ENCODE data around the gene KCNH2. TPM values are rescaled to one million over a fixed set of nuclear protein-coding genes. Genes with fewer than 3 reads are reported as not detected.

Gene KCNH2
- total and polyA plus RNA-seq, 2 of the 8 experiments (the other 6 are each of a cell fraction or from before 2014, with no cell fraction given), result 8.0 to 15.0 TPM

GRCh38 chr7:150989456-150989855 lies 11.3 kb upstream of the KCNH2 start (continued):
- TF ChIP-seq CHD7 (IDR thresholded peaks at IDR 0.05; ENCODE audit: insufficient replicate concordance, low read length), result no peak
- TF ChIP-seq SIN3A (conservative IDR thresholded peaks at IDR 0.05 in 1 of 2, IDR thresholded peaks at IDR 0.05 in 1 of 2; ENCODE audit: low read depth in 1 of 2, low read length in 2 of 2), result no peak
- TF ChIP-seq YY1 (IDR thresholded peaks at IDR 0.05; ENCODE audit: low read depth, low read length), result no peak
- TF ChIP-seq POLR2AphosphoS5 (IDR thresholded peaks at IDR 0.05; ENCODE audit: low read depth, low read length), result no peak
- TF ChIP-seq USF2 (IDR thresholded peaks at IDR 0.05; ENCODE audit: low read length), result no peak
- TF ChIP-seq CHD2 (IDR thresholded peaks at IDR 0.05; ENCODE audit: low read length), result no peak
- no peak for TF ChIP-seq KDM1A (IDR thresholded peaks at IDR 0.05; ENCODE audit: borderline replicate concordance, low read length)
- no peak for TF ChIP-seq MAFK (IDR thresholded peaks at IDR 0.05; ENCODE audit: low read depth, low read length)
- TF ChIP-seq TEAD4 (IDR thresholded peaks at IDR 0.05; ENCODE audit: low read depth, low read length), result no peak
- no peak for TF ChIP-seq RNF2 (IDR thresholded peaks at IDR 0.05; ENCODE audit: borderline replicate concordance, low read depth, low read length, missing control alignments, poor library complexity, severe bottlenecking)
- TF ChIP-seq ZNF274 (IDR thresholded peaks at IDR 0.05; ENCODE audit: borderline replicate concordance, extremely low read depth, low read length), result no peak

Data from H1 (cell line).